Measurements from ENCODE around the gene DLGAP4.

The DLGAP4 gene

GRCh38 chr20:36312724-36313441 lies 6.7 kb downstream of the DLGAP4 start:
- Histone ChIP-seq H4K20me1 (ENCODE audit: insufficient read depth, low read length) (no peaks in the 10 kb centered on the region), H3K4me2 (ENCODE audit: low read depth, low read length) (no peak overlapping the region), H3K4me3 (ENCODE audit: low read length) (no peak overlapping the region), H3K36me3 (replicated peaks; ENCODE audit: insufficient read depth, low read length) (no peaks in the 10 kb centered on the region), H3K79me2 (ENCODE audit: low read length) (no peaks in the 10 kb centered on the region), H2AFZ (ENCODE audit: low read length) (no peak overlapping the region), H3K4me1 (ENCODE audit: low read length) (no peaks in the 10 kb centered on the region), H3K9me3 (replicated peaks; ENCODE audit: insufficient read depth, low read length) (no peaks in the 10 kb centered on the region), H3K9ac (ENCODE audit: low read length) (no peak overlapping the region), H3K27me3 (replicated peaks; ENCODE audit: insufficient read depth, low read length) (peaks cover 66% of the 10 kb centered on the region), H3F3A (ENCODE audit: insufficient read depth, low read length) (no peaks in the 10 kb centered on the region), H3K27ac (ENCODE audit: low read length) (no peak overlapping the region), H3K9me2 (replicated peaks; ENCODE audit: insufficient read depth, low read length) (no peaks in the 10 kb centered on the region)
- no peak for TF ChIP-seq EZH2 (optimal IDR thresholded peaks at IDR 0.05; ENCODE audit: low read depth, low read length)
- TF ChIP-seq CTCF (IDR thresholded peaks at IDR 0.05; ENCODE audit: low read length) = no peak
- TF ChIP-seq EZH2phosphoT487 (IDR thresholded peaks at IDR 0.05; ENCODE audit: low read length) = no peak
- no peak for DNase-seq

- Histone ChIP-seq H4K20me1 (ENCODE audit: insufficient read depth, low read length) (no peaks in the 10 kb centered on the region), H3K36me3 (replicated peaks; ENCODE audit: insufficient read depth, low read length) (no peaks in the 10 kb centered on the region), H3K4me1 (ENCODE audit: low read length) (no peaks in the 10 kb centered on the region), H3F3A (ENCODE audit: insufficient read depth, low read length) (no peaks in the 10 kb centered on the region), H3K4me2 (ENCODE audit: low read depth, low read length) (no peak overlapping the region), H2AFZ (ENCODE audit: low read length) (no peak overlapping the region), H3K79me2 (ENCODE audit: low read length) (no peaks in the 10 kb centered on the region), H3K9ac (ENCODE audit: low read length) (no peak overlapping the region), H3K9me2 (replicated peaks; ENCODE audit: insufficient read depth, low read length) (no peaks in the 10 kb centered on the region), H3K4me3 (ENCODE audit: low read length) (no peak overlapping the region), H3K27me3 (replicated peaks; ENCODE audit: insufficient read depth, low read length) (peaks cover 64% of the 10 kb centered on the region), H3K27ac (ENCODE audit: low read length) (no peak overlapping the region), H3K9me3 (replicated peaks; ENCODE audit: insufficient read depth, low read length) (no peaks in the 10 kb centered on the region)
- TF ChIP-seq CTCF (IDR thresholded peaks at IDR 0.05; ENCODE audit: low read length) (no peak), EZH2 (optimal IDR thresholded peaks at IDR 0.05; ENCODE audit: low read depth, low read length) (no peak), EZH2phosphoT487 (IDR thresholded peaks at IDR 0.05; ENCODE audit: low read length) (no peak)
- DNase-seq = no peak
Observed at GRCh38 chr20:36313476-36313875, 7.3 kb downstream of the DLGAP4 start.

GRCh38 chr20:36313926-36314325 lies 7.8 kb downstream of the DLGAP4 start:
- Histone ChIP-seq H3K9me2 (replicated peaks; ENCODE audit: insufficient read depth, low read length) (no peaks in the 10 kb centered on the region), H3K27me3 (replicated peaks; ENCODE audit: insufficient read depth, low read length) (peaks cover 61% of the 10 kb centered on the region), H3K4me1 (ENCODE audit: low read length) (no peaks in the 10 kb centered on the region), H3K9me3 (replicated peaks; ENCODE audit: insufficient read depth, low read length) (no peaks in the 10 kb centered on the region), H3K9ac (ENCODE audit: low read length) (no peak overlapping the region), H2AFZ (ENCODE audit: low read length) (no peak overlapping the region), H3K4me2 (ENCODE audit: low read depth, low read length) (no peak overlapping the region), H3K4me3 (ENCODE audit: low read length) (no peak overlapping the region), H3K79me2 (ENCODE audit: low read length) (no peaks in the 10 kb centered on the region), H3K36me3 (replicated peaks; ENCODE audit: insufficient read depth, low read length) (no peaks in the 10 kb centered on the region), H3F3A (ENCODE audit: insufficient read depth, low read length) (no peaks in the 10 kb centered on the region), H4K20me1 (ENCODE audit: insufficient read depth, low read length) (no peaks in the 10 kb centered on the region), H3K27ac (ENCODE audit: low read length) (no peak overlapping the region)
- TF ChIP-seq EZH2 (optimal IDR thresholded peaks at IDR 0.05; ENCODE audit: low read depth, low read length) = no peak
- TF ChIP-seq CTCF (IDR thresholded peaks at IDR 0.05; ENCODE audit: low read length) = no peak
- TF ChIP-seq EZH2phosphoT487 (IDR thresholded peaks at IDR 0.05; ENCODE audit: low read length) = no peak
- DNase-seq = no peak
